PC-9 (cell line): ENCODE measurements around the gene FASTKD1.

Experiments used
- EZH2 ChIP-seq: fragments of 200-600 bp; sonication (generic); IDR thresholded peaks from 2 replicates; pipeline ENCODE4 v1.8.0; 2017; ENCODE audit warnings: antibody characterized with exemption, low read depth
- TF ChIP-seq, protein P1 (sequence below): fragments of 200-600 bp; sonication (generic); conservative IDR thresholded peaks from 2 replicates; pipeline ENCODE4 v1.6.1; 2017; ENCODE audit warnings: mixed run types, antibody characterized with exemption, mild to moderate bottlenecking, moderate library complexity

DNA sequence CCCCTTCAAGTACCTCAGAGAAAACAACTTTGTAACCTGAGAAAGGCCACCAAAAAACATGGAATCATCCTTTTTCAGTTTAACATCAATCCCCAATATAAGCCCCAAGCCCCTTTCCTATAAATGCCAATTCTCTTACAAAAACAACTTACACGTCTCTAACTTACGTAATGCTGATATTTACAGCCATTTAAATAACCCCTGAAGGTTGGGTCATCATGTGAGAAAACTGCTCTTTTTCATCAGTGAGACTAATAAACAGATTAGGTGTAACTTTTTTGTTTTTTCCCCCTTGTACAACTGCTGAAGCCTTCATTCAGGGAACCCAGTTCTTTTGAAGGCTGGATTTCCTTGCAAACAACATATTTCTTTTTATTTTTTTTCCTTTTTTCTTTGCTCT is 3.7 kb downstream of the FASTKD1 start:
- TF ChIP-seq, protein P1, sequence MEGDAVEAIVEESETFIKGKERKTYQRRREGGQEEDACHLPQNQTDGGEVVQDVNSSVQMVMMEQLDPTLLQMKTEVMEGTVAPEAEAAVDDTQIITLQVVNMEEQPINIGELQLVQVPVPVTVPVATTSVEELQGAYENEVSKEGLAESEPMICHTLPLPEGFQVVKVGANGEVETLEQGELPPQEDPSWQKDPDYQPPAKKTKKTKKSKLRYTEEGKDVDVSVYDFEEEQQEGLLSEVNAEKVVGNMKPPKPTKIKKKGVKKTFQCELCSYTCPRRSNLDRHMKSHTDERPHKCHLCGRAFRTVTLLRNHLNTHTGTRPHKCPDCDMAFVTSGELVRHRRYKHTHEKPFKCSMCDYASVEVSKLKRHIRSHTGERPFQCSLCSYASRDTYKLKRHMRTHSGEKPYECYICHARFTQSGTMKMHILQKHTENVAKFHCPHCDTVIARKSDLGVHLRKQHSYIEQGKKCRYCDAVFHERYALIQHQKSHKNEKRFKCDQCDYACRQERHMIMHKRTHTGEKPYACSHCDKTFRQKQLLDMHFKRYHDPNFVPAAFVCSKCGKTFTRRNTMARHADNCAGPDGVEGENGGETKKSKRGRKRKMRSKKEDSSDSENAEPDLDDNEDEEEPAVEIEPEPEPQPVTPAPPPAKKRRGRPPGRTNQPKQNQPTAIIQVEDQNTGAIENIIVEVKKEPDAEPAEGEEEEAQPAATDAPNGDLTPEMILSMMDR, result no peak
- TF ChIP-seq EZH2, result no peak
